HG03460 (cell line): ENCODE measurements around the gene RNF103.
"Not testable (repeated sequence)": the region's sequence is repeated elsewhere in the genome, so short reads cannot be mapped to it uniquely, and the experiment has no call there.

Experiments
- ATAC-seq: cut with Tn5 transposase; IDR thresholded peaks from one replicate; pipeline ENCODE4 v1.9.1; 2021; ENCODE audit not compliant: unreplicated experiment

RNF103 gene

GRCh38 chr2:86627550-86627949 is 3.9 kb upstream of the RNF103 start:
- ATAC-seq: no peak

GRCh38 chr2:86625096-86625495 is 1.4 kb upstream of the RNF103 start:
- no peak for ATAC-seq

- ATAC-seq: no peak
Observed at GRCh38 chr2:86624267-86624547, 542 bp upstream of the RNF103 start.

- ATAC-seq: peak; percentile 41
Observed at GRCh38 chr2:86623043-86623493, 597 bp downstream of the RNF103 start.

- ATAC-seq: no peak
Observed at GRCh38 chr2:86622519-86623042, 1.1 kb downstream of the RNF103 start.

GRCh38 chr2:86621280-86621943 is 2.3 kb downstream of the RNF103 start:
- ATAC-seq: no peak

GRCh38 chr2:86617738-86618137 is 5.9 kb downstream of the RNF103 start:
- ATAC-seq: no peak

GRCh38 chr2:86617153-86617552 is 6.5 kb downstream of the RNF103 start:
- ATAC-seq: peak; percentile 64

- no peak for ATAC-seq
Observed at GRCh38 chr2:86616502-86616901, 7.2 kb downstream of the RNF103 start.

- no peak for ATAC-seq
Observed at GRCh38 chr2:86615596-86615995, 8.1 kb downstream of the RNF103 start.

- no peak for ATAC-seq
Observed at GRCh38 chr2:86613515-86613914, 10.2 kb downstream of the RNF103 start.

- no peak for ATAC-seq
Observed at GRCh38 chr2:86610871-86611270, 12.8 kb downstream of the RNF103 start.

- no peak for ATAC-seq
Observed at GRCh38 chr2:86608832-86609410, 14.7 kb downstream of the RNF103 start.

GRCh38 chr2:86603905-86604304 is 19.8 kb downstream of the RNF103 start:
- ATAC-seq: no peak

- ATAC-seq: no peak
Observed at GRCh38 chr2:86598966-86599365, 24.7 kb downstream of the RNF103 start.

- no peak for ATAC-seq
Observed at GRCh38 chr2:86596118-86596517, 27.5 kb downstream of the RNF103 start.

- ATAC-seq: no peak
Observed at GRCh38 chr2:86593266-86593665, 30.4 kb downstream of the RNF103 start.

GRCh38 chr2:86592547-86593230 is 31.0 kb downstream of the RNF103 start:
- no peak for ATAC-seq

GRCh38 chr2:86589701-86590100 is 34.0 kb downstream of the RNF103 start:
- not testable (repeated sequence) for ATAC-seq

- no peak for ATAC-seq
Observed at GRCh38 chr2:86584151-86584913, 39.3 kb downstream of the RNF103 start.

GRCh38 chr2:86580560-86580959 is 43.1 kb downstream of the RNF103 start:
- no peak for ATAC-seq
